Measurements from ENCODE around the gene RNF40.

The RNF40 gene

GRCh38 chr16:30724641-30725417 is 37.3 kb upstream of the RNF40 start:
- TF ChIP-seq SIN3A (IDR thresholded peaks at IDR 0.05; ENCODE audit: borderline replicate concordance, insufficient read depth, low read length): no peak
- no peak for TF ChIP-seq REST (IDR thresholded peaks at IDR 0.05; ENCODE audit: insufficient read depth in 1 of 2, low read depth in 2 of 2, low read length in 2 of 2)
- no peak for TF ChIP-seq TAF1 (IDR thresholded peaks at IDR 0.05; ENCODE audit: borderline replicate concordance, insufficient read depth, low read length)
- TF ChIP-seq POLR2AphosphoS5 (IDR thresholded peaks at IDR 0.05; ENCODE audit: low read depth, low read length): no peak
- no peak for TF ChIP-seq FOXP2 (optimal IDR thresholded peaks at IDR 0.05; ENCODE audit: borderline replicate concordance, extremely low read depth, extremely low read length, insufficient read depth)

DNA sequence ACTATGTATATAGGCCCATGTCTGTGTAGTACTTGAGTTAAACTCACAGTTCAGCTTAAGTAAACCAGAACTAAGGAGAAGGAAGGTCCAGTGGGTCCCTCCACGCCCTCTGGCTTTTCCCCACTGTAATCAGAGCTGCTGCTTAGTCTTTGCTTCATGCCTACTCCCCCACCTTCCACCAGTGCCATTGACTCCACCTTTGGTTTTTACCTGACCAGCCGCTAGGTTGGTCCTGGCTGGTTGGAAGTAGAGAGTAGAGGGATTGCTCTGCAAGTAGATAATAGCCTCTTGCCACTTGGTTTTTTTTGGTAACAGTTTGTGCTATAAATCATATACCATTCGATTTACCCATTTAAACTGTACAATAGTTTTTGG is 36.7 kb upstream of the RNF40 start:
- TF ChIP-seq REST (IDR thresholded peaks at IDR 0.05; ENCODE audit: insufficient read depth in 1 of 2, low read depth in 2 of 2, low read length in 2 of 2): no peak
- TF ChIP-seq POLR2AphosphoS5 (IDR thresholded peaks at IDR 0.05; ENCODE audit: low read depth, low read length): no peak
- TF ChIP-seq TAF1 (IDR thresholded peaks at IDR 0.05; ENCODE audit: borderline replicate concordance, insufficient read depth, low read length): no peak
- TF ChIP-seq SIN3A (IDR thresholded peaks at IDR 0.05; ENCODE audit: borderline replicate concordance, insufficient read depth, low read length): no peak
- no peak for TF ChIP-seq FOXP2 (optimal IDR thresholded peaks at IDR 0.05; ENCODE audit: borderline replicate concordance, extremely low read depth, extremely low read length, insufficient read depth)

- TF ChIP-seq FOXP2 (optimal IDR thresholded peaks at IDR 0.05; ENCODE audit: borderline replicate concordance, extremely low read depth, extremely low read length, insufficient read depth) (no peak), POLR2AphosphoS5 (IDR thresholded peaks at IDR 0.05; ENCODE audit: low read depth, low read length) (no peak), REST (IDR thresholded peaks at IDR 0.05; ENCODE audit: insufficient read depth in 1 of 2, low read depth in 2 of 2, low read length in 2 of 2) (no peak), SIN3A (IDR thresholded peaks at IDR 0.05; ENCODE audit: borderline replicate concordance, insufficient read depth, low read length) (no peak), TAF1 (IDR thresholded peaks at IDR 0.05; ENCODE audit: borderline replicate concordance, insufficient read depth, low read length) (no peak)
These were observed 33.8 kb upstream of the RNF40 start for GRCh38 chr16:30728321-30728720.

DNA sequence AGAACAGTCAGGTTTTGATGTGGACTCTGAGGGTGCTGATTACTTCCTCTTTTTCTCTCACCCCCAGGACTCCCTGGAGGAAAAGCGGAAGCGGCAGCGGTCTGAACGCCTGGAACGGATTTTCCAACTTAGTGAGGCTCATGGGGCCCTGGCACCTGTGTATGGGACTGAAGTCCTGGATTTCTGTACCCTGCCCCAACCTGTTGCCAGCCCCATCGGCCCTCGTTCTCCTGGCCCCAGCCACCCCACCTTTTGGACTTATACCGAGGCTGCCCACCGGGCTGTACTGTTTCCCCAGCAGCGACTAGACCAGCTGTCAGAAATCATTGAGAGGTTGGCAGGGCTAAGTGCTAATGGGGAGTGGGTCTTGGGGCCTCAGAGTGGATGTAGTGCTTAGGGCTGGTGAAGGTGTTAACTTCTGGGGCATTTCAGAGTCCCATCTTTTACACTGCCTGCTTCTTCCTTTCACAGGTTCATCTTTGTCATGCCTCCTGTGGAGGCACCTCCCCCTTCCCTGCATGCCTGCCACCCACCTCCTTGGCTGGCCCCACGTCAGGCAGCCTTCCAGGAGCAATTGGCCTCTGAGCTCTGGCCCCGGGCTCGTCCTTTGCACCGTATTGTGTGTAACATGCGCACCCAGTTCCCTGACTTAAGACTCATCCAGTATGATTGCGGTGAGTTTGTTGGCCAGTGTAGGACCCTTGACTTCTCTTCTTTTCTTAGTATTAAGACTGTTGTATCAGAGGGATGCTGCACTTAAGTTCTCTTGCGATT is 33.0 kb upstream of the RNF40 start:
- no peak for TF ChIP-seq FOXP2 (optimal IDR thresholded peaks at IDR 0.05; ENCODE audit: borderline replicate concordance, extremely low read depth, extremely low read length, insufficient read depth)
- TF ChIP-seq SIN3A (IDR thresholded peaks at IDR 0.05; ENCODE audit: borderline replicate concordance, insufficient read depth, low read length): no peak
- TF ChIP-seq REST (IDR thresholded peaks at IDR 0.05; ENCODE audit: insufficient read depth in 1 of 2, low read depth in 2 of 2, low read length in 2 of 2): no peak
- TF ChIP-seq TAF1 (IDR thresholded peaks at IDR 0.05; ENCODE audit: borderline replicate concordance, insufficient read depth, low read length): no peak
- no peak for TF ChIP-seq POLR2AphosphoS5 (IDR thresholded peaks at IDR 0.05; ENCODE audit: low read depth, low read length)
